ENCODE data around the gene SDS. TPM values are rescaled to one million over a fixed set of nuclear protein-coding genes. Genes with fewer than 3 reads are reported as not detected.

Gene SDS
- total and polyA plus RNA-seq, 12 donors = 1.8 to 188 (median 3.4) TPM

- H3K27me3 ChIP-seq = no peaks in the 10 kb centered on the region
- no peaks in the 10 kb centered on the region for H3K36me3 ChIP-seq (replicated peaks in 1 of 2)
- no peak overlapping the region for H3K4me3 ChIP-seq
- intact Hi-C loops (cut with DNase I) = no loop called here
- TF ChIP-seq POLR2A (IDR thresholded peaks at IDR 0.05) (no peak), CTCF (IDR thresholded peaks at IDR 0.05) (no peak)
- no peaks in the 10 kb centered on the region for H3K9me3 ChIP-seq (replicated peaks in 1 of 3)
- H3K27ac ChIP-seq = no peak overlapping the region
- no peak for DNase-seq
- 92 to 94% (median 93%) methylated on average over 5 to 23 of the region's 23 CpGs for WGBS, 4 donors
- H3K4me1 ChIP-seq (replicated peaks in 1 of 2) = peaks cover 14 to 15% of the 10 kb centered on the region in 2 donors
Observed at GRCh38 chr12:113402586-113403260, 964 bp downstream of the SDS start.

GRCh38 chr12:113401066-113402000, 2.4 kb downstream of the SDS start:
- no peak for TF ChIP-seq CTCF (IDR thresholded peaks at IDR 0.05)
- no peak for TF ChIP-seq POLR2A (IDR thresholded peaks at IDR 0.05)

GRCh38 chr12:113400362-113400761, 3.3 kb downstream of the SDS start:
- no peaks in the 10 kb centered on the region for H3K36me3 ChIP-seq (replicated peaks in 1 of 2)
- no peak overlapping the region for H3K27ac ChIP-seq
- no peak for DNase-seq
- WGBS, 4 donors = 74 to 85% (median 80%) methylated on average over 4 of the region's 4 CpGs
- no peak overlapping the region for H3K4me3 ChIP-seq
- TF ChIP-seq CTCF (IDR thresholded peaks at IDR 0.05) (no peak), POLR2A (IDR thresholded peaks at IDR 0.05) (no peak)
- no peaks in the 10 kb centered on the region for H3K9me3 ChIP-seq (replicated peaks in 1 of 3)
- intact Hi-C loops (cut with DNase I) = no loop called here
- H3K27me3 ChIP-seq = no peaks in the 10 kb centered on the region
- peaks cover 6 to 7% of the 10 kb centered on the region in 2 donors for H3K4me1 ChIP-seq (replicated peaks in 1 of 2)

More at GRCh38 chr12:113401066-113402000, 2.4 kb downstream of the SDS start:
- intact Hi-C loops (cut with DNase I) = no loop called here
- Histone ChIP-seq H3K27me3 (no peaks in the 10 kb centered on the region), H3K36me3 (replicated peaks in 1 of 2) (no peaks in the 10 kb centered on the region), H3K4me1 (replicated peaks in 1 of 2) (peaks cover 6 to 7% of the 10 kb centered on the region in 2 donors), H3K4me3 (no peak overlapping the region), H3K27ac (no peak overlapping the region), H3K9me3 (replicated peaks in 1 of 3) (no peaks in the 10 kb centered on the region)
- WGBS, 4 donors = 78 to 84% (median 84%) methylated on average over 12 to 13 of the region's 13 CpGs
- no peak for DNase-seq

- Histone ChIP-seq H3K27ac (no peak overlapping the region), H3K9me3 (replicated peaks in 1 of 3) (no peaks in the 10 kb centered on the region), H3K36me3 (replicated peaks in 1 of 2) (no peaks in the 10 kb centered on the region), H3K4me1 (replicated peaks in 1 of 2) (peaks cover 4 to 6% of the 10 kb centered on the region in 2 donors), H3K4me3 (no peak overlapping the region), H3K27me3 (no peaks in the 10 kb centered on the region)
- DNase-seq = no peak
- TF ChIP-seq CTCF (IDR thresholded peaks at IDR 0.05) (no peak), POLR2A (IDR thresholded peaks at IDR 0.05) (no peak)
- intact Hi-C loops (cut with DNase I) = no loop called here
- WGBS, 4 donors = 81 to 91% (median 85%) methylated on average over 6 to 12 of the region's 12 CpGs
Observed at GRCh38 chr12:113399490-113399889, 4.2 kb downstream of the SDS start.

All from adrenal gland (tissue), 12 donors.